ENCODE measurements around the gene P2RX7.

Gene P2RX7

DNA sequence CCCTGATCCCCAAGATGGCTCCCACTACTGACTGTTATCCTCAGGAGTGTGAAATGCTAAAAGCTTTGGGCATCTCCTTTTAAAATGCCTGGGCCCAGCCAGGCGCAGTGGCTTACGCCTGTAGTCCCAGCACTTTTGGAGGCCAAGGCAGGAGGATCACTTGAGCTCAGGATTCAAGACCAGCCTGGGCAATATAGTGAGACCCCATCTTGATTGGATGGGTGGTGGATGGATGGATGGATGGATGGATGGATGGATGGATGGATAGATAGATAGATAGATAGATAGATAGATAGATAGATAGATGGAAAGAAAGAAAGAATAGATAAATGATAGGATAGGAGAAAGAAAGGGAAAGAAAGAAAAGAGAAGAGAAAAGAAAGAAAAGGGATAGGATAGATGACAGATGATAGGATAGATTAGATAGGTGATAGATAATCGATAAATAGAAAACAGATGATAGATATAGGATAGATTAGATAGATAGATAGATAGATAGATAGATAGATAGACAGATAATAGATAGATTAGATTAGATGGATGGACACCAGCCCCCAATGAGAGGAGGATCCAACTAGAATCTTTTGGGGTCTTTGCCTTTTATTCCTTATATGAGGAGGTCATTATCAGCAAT lies 86.8 kb downstream of the P2RX7 start:
- no peaks in the 10 kb centered on the region for H3K79me2 ChIP-seq (ENCODE audit: insufficient read depth, low read length)
- H3K27me3 ChIP-seq (ENCODE audit: insufficient read depth, low read length, poor library complexity): no peaks in the 10 kb centered on the region
- no peak overlapping the region for H3K9ac ChIP-seq (ENCODE audit: low read depth, low read length)
- H2AFZ ChIP-seq (ENCODE audit: low read depth, low read length): no peak overlapping the region
- no peaks in the 10 kb centered on the region for H3K9me3 ChIP-seq (ENCODE audit: insufficient read depth, low read length, severe bottlenecking)
- H3K4me2 ChIP-seq (ENCODE audit: insufficient read depth, low read length): no peak overlapping the region
- no peak overlapping the region for H3K4me3 ChIP-seq (ENCODE audit: low read depth in 1 of 2, low read length in 2 of 2)
- no peak for TF ChIP-seq EZH2 (IDR thresholded peaks at IDR 0.05; ENCODE audit: borderline replicate concordance, low read depth, low read length, severe bottlenecking)
- TF ChIP-seq, protein P1, sequence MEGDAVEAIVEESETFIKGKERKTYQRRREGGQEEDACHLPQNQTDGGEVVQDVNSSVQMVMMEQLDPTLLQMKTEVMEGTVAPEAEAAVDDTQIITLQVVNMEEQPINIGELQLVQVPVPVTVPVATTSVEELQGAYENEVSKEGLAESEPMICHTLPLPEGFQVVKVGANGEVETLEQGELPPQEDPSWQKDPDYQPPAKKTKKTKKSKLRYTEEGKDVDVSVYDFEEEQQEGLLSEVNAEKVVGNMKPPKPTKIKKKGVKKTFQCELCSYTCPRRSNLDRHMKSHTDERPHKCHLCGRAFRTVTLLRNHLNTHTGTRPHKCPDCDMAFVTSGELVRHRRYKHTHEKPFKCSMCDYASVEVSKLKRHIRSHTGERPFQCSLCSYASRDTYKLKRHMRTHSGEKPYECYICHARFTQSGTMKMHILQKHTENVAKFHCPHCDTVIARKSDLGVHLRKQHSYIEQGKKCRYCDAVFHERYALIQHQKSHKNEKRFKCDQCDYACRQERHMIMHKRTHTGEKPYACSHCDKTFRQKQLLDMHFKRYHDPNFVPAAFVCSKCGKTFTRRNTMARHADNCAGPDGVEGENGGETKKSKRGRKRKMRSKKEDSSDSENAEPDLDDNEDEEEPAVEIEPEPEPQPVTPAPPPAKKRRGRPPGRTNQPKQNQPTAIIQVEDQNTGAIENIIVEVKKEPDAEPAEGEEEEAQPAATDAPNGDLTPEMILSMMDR (IDR thresholded peaks at IDR 0.05; ENCODE audit: borderline replicate concordance, extremely low read depth, low read length, poor library complexity, severe bottlenecking): no peak
- H3K4me1 ChIP-seq (ENCODE audit: insufficient read depth, low read length): no peaks in the 10 kb centered on the region
- H3K36me3 ChIP-seq (ENCODE audit: insufficient read depth, low read length): peaks cover 18% of the 10 kb centered on the region
- no peaks in the 10 kb centered on the region for H4K20me1 ChIP-seq (ENCODE audit: insufficient read depth, low read length)
- no peak for ATAC-seq (ENCODE audit: insufficient read depth, low read depth)
- DNase-seq: no peak
- no peak overlapping the region for H3K27ac ChIP-seq (ENCODE audit: low read length)

DNA sequence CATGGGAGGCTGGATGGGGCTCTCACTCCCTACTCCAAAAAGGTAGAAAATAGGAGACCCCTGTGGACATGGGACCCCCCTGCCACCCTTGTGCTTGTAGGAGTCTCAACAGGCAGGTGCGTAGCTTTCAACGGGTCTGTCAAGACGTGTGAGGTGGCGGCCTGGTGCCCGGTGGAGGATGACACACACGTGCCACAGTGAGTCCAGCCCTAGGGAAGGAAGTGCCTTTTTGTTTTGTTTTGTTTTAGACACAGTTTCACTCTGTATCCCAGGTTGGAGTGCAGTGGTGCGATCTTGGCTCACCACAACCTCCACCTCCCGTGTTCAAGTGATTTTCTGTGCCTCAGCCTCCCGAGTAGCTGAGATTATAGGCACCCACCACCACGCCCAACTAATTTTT lies 90.2 kb downstream of the P2RX7 start:
- H3K79me2 ChIP-seq (ENCODE audit: insufficient read depth, low read length): no peaks in the 10 kb centered on the region
- H3K36me3 ChIP-seq (ENCODE audit: insufficient read depth, low read length): peaks cover 15% of the 10 kb centered on the region
- DNase-seq (no peak), ATAC-seq (ENCODE audit: insufficient read depth, low read depth) (no peak)
- no peaks in the 10 kb centered on the region for H3K9me3 ChIP-seq (ENCODE audit: insufficient read depth, low read length, severe bottlenecking)
- H3K27ac ChIP-seq (ENCODE audit: low read length): no peak overlapping the region
- no peak overlapping the region for H3K9ac ChIP-seq (ENCODE audit: low read depth, low read length)
- H3K27me3 ChIP-seq (ENCODE audit: insufficient read depth, low read length, poor library complexity): no peaks in the 10 kb centered on the region
- no peak for TF ChIP-seq EZH2 (IDR thresholded peaks at IDR 0.05; ENCODE audit: borderline replicate concordance, low read depth, low read length, severe bottlenecking)
- TF ChIP-seq, protein P1 (IDR thresholded peaks at IDR 0.05; ENCODE audit: borderline replicate concordance, extremely low read depth, low read length, poor library complexity, severe bottlenecking): no peak
- no peaks in the 10 kb centered on the region for H4K20me1 ChIP-seq (ENCODE audit: insufficient read depth, low read length)
- no peak overlapping the region for H3K4me2 ChIP-seq (ENCODE audit: insufficient read depth, low read length)
- no peaks in the 10 kb centered on the region for H3K4me1 ChIP-seq (ENCODE audit: insufficient read depth, low read length)
- H3K4me3 ChIP-seq (ENCODE audit: low read depth in 1 of 2, low read length in 2 of 2): no peak overlapping the region
- H2AFZ ChIP-seq (ENCODE audit: low read depth, low read length): no peak overlapping the region

DNA sequence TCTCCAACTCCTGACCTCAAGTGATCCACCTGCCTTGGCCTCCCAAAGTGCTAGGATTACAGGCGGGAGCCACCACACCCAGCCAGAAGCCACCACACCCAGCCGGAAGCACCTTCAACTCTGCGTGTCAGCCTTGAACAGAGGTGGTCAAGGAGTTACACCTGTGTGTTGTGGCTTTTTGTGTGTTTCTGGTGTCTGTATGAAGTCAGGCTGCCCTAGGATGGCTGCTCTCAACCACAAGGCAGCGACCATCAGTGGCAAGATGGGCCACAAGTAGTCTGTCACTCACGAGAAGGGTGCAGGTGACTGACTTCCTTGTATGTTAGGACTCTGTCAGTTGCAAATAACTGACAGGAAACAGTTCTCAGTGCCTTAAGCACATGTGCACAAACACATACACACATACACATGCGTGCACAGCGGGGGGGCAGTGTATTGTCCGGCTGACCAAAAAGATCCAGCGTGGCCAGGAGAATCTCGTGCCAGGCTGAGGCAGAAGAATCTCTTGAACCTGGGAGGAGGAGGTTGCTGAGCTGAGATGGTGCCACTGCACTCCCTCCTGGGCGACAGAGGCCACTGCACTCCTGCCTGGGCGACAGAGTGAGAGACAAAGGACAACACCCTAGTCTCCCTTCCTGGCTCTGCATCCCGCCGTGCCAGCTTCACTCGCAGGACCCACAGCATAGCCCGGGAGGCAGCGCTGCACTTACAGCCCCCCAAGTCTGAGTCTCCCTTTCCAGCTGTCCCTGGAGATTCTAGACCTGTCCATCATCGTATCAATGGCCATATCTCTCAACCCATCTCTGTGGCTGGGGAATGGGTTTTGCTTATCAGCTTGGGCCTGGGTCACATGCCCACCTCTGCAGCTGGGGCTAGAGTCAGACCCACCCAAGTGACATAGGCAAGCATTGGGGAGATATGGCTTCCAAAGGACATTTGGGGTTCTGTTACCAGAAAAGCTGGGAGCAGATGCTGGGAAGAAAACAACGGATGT lies 90.9 kb downstream of the P2RX7 start:
- peak overlapping the region; percentile 8; the same call in 1 of the 2 replicates for H3K27ac ChIP-seq (ENCODE audit: low read length)
- H3K4me1 ChIP-seq (ENCODE audit: insufficient read depth, low read length): no peaks in the 10 kb centered on the region
- H3K9me3 ChIP-seq (ENCODE audit: insufficient read depth, low read length, severe bottlenecking): no peaks in the 10 kb centered on the region
- no peak overlapping the region for H3K4me2 ChIP-seq (ENCODE audit: insufficient read depth, low read length)
- ATAC-seq (ENCODE audit: insufficient read depth, low read depth): peak; percentile 62; the same call in 2 of the 3 replicates
- peaks cover 13% of the 10 kb centered on the region for H3K36me3 ChIP-seq (ENCODE audit: insufficient read depth, low read length)
- no peaks in the 10 kb centered on the region for H4K20me1 ChIP-seq (ENCODE audit: insufficient read depth, low read length)
- H3K27me3 ChIP-seq (ENCODE audit: insufficient read depth, low read length, poor library complexity): no peaks in the 10 kb centered on the region
- H3K9ac ChIP-seq (ENCODE audit: low read depth, low read length): no peak overlapping the region
- no peak overlapping the region for H3K4me3 ChIP-seq (ENCODE audit: low read depth in 1 of 2, low read length in 2 of 2)
- no peak overlapping the region for H2AFZ ChIP-seq (ENCODE audit: low read depth, low read length)
- peak; percentile 24 for DNase-seq
- no peak for TF ChIP-seq EZH2 (IDR thresholded peaks at IDR 0.05; ENCODE audit: borderline replicate concordance, low read depth, low read length, severe bottlenecking)
- TF ChIP-seq, protein P1 (IDR thresholded peaks at IDR 0.05; ENCODE audit: borderline replicate concordance, extremely low read depth, low read length, poor library complexity, severe bottlenecking): peak; percentile 46
- no peaks in the 10 kb centered on the region for H3K79me2 ChIP-seq (ENCODE audit: insufficient read depth, low read length)

Data from DND-41 (cell line).